GM23338 (cell line): ENCODE data around the gene NRF1.

Experiments
- CREB1 ChIP-seq: fragments of 250-450 bp; sonication (Bioruptor Pico); IDR thresholded peaks from 2 replicates; pipeline ENCODE4 v1.5.0; 2020; ENCODE audit warnings: low read depth, mild to moderate bottlenecking, moderate library complexity
- CTCF ChIP-seq, 2 experiments: fragments of 200-600 bp in 1 of 2; sonication (generic) in 1 of 2; conservative IDR thresholded peaks; 2 replicates each; pipeline versions ENCODE4 v1.5.1 to v1.6.1; 2016 to 2017; ENCODE audit warnings: antibody characterized with exemption in 2 of 2, low read depth in 2 of 2, mild to moderate bottlenecking in 2 of 2, moderate library complexity in 1 of 2
- ETS1 ChIP-seq: IDR thresholded peaks from 2 replicates; pipeline ENCODE4 v1.6.1; 2016; ENCODE audit warnings: antibody characterized with exemption
- EZH2 ChIP-seq: fragments of 200-600 bp; sonication (generic); IDR thresholded peaks from one replicate; pipeline ENCODE4 v1.8.0; 2017; ENCODE audit warnings: antibody characterized with exemption, mild to moderate bottlenecking, low read depth; ENCODE audit not compliant: unreplicated experiment
- EZH2phosphoT487 ChIP-seq: fragments of 200-600 bp; sonication (generic); IDR thresholded peaks from one replicate; pipeline ENCODE4 v1.8.1; 2018; ENCODE audit warnings: antibody characterized with exemption; ENCODE audit not compliant: unreplicated experiment
- NANOG ChIP-seq: IDR thresholded peaks from 2 replicates; pipeline ENCODE4 v1.6.1; 2016; ENCODE audit warnings: antibody characterized with exemption, borderline replicate concordance
- POLR2AphosphoS5 ChIP-seq: IDR thresholded peaks from 2 replicates; pipeline ENCODE4 v1.6.1; 2016; ENCODE audit warnings: antibody characterized with exemption, low read depth
- REST ChIP-seq: IDR thresholded peaks from one replicate; pipeline ENCODE4 v1.6.1; 2018; ENCODE audit warnings: antibody characterized with exemption; ENCODE audit not compliant: unreplicated experiment
- STAT1 ChIP-seq: IDR thresholded peaks from one replicate; pipeline ENCODE4 v1.6.1; 2016; ENCODE audit warnings: antibody characterized with exemption; ENCODE audit not compliant: unreplicated experiment
- ZNF114 ChIP-seq: fragments of 250-450 bp; sonication (Bioruptor Pico); IDR thresholded peaks from 2 replicates; pipeline ENCODE4 v1.5.0; 2020; ENCODE audit warnings: mild to moderate bottlenecking, moderate library complexity
- ZNF331 ChIP-seq: fragments of 250-450 bp; sonication (Bioruptor Pico); IDR thresholded peaks from 2 replicates; pipeline ENCODE4 v1.5.0; 2020; ENCODE audit warnings: low read depth, mild to moderate bottlenecking, moderate library complexity

- TF ChIP-seq CTCF (conservative IDR thresholded peaks at IDR 0.05; ENCODE audit: low read depth in 2 of 2): no peak
- TF ChIP-seq EZH2phosphoT487: no peak
- TF ChIP-seq POLR2AphosphoS5: no peak
- no peak for TF ChIP-seq STAT1
- TF ChIP-seq ETS1: no peak
- no peak for TF ChIP-seq EZH2
- no peak for TF ChIP-seq NANOG
- TF ChIP-seq REST: no peak
- TF ChIP-seq ZNF114: no peak
- no peak for TF ChIP-seq CREB1 (CRISPR knock-in tag)
- TF ChIP-seq ZNF331 (CRISPR knock-in tag): no peak
Measured at GRCh38 chr7:129686063-129686462, 74.5 kb downstream of the NRF1 start.
